Measurements from ENCODE around the gene HTR2C.
"Not testable (repeated sequence)": the region's sequence is repeated elsewhere in the genome, so short reads cannot be mapped to it uniquely, and the experiment has no call there.

Gene HTR2C

DNA sequence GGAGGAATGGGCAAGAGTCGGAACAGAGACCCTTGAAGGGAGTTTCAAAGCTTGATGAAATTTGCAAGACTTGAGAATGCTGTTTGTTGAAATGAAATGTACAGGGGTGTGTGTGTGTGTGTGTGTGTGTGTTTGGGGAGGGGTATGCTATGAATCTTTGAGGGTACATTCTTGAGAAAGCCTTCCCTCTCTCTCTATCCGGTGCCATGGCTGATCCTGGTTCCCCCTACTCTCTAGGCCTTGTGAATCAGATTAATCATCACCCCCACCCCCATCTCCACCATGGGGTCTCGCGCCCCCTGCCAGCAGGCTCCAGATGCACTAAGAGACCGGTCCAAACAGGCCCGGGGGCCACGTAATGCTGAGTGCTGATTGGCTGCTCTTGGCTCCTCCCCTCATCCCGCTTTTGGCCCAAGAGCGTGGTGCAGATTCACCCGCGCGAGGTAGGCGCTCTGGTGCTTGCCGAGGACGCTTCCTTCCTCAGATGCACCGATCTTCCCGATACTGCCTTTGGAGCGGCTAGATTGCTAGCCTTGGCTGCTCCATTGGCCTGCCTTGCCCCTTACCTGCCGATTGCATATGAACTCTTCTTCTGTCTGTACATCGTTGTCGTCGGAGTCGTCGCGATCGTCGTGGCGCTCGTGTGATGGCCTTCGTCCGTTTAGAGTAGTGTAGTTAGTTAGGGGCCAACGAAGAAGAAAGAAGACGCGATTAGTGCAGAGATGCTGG lies at the start of gene HTR2C:
Gene HTR2C (plus strand): TSS at position 441 of the 729 bp plus-strand sequence. CDS start 142,851 bp downstream, outside the sequence.
- ATAC-seq, result no peak
- no peak for DNase-seq
- Mint-ChIP-seq H3K4me1 (no peaks in the 10 kb centered on the region), H3K27me3 (peaks cover 24% of the 10 kb centered on the region), H3K9me3 (no peaks in the 10 kb centered on the region), H3K36me3 (ENCODE audit: low read depth) (no peaks in the 10 kb centered on the region), H3K4me3 (no peak within 1 kb of the TSS), H3K27ac (no peak within 1 kb of the TSS)

DNA sequence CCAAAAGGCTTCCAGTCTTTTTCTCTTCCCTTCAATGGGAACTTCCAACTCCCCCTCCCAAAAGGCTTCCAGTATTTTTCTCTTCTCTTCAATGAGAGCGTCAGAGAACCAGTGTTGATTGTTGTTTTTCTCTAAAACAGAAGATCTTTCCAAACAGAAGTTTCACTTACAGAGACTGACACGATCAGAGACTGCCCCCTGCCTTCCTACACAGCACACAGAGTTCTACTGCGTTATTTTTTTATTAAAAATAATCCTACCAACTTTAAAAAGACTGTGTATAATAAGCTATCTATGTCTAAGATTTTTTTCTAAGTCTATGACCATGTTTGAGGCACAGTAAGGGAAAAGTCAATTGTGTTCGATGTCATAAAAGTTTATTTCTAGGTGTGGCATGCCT lies 3.5 kb upstream of the HTR2C start:
- Mint-ChIP-seq H3K27me3 (peaks cover 24% of the 10 kb centered on the region), H3K9me3 (no peaks in the 10 kb centered on the region), H3K36me3 (ENCODE audit: low read depth) (no peaks in the 10 kb centered on the region), H3K4me1 (no peaks in the 10 kb centered on the region), H3K4me3 (no peak overlapping the region), H3K27ac (no peak overlapping the region)
- DNase-seq (no peak), ATAC-seq (no peak)

GRCh38 chrX:114581528-114582263 lies 2.2 kb upstream of the HTR2C start:
- H3K36me3 Mint-ChIP-seq (ENCODE audit: low read depth), result no peaks in the 10 kb centered on the region
- DNase-seq (no peak), ATAC-seq (no peak)
- H3K4me1 Mint-ChIP-seq, result no peaks in the 10 kb centered on the region
- no peaks in the 10 kb centered on the region for H3K9me3 Mint-ChIP-seq
- no peak overlapping the region for H3K4me3 Mint-ChIP-seq
- no peak overlapping the region for H3K27ac Mint-ChIP-seq
- H3K27me3 Mint-ChIP-seq, result peaks cover 24% of the 10 kb centered on the region

- Mint-ChIP-seq H3K27me3 (peaks cover 24% of the 10 kb centered on the region), H3K9me3 (no peaks in the 10 kb centered on the region), H3K4me3 (no peak overlapping the region), H3K36me3 (ENCODE audit: low read depth) (no peaks in the 10 kb centered on the region), H3K4me1 (no peaks in the 10 kb centered on the region), H3K27ac (no peak overlapping the region)
- ATAC-seq, result no peak
- DNase-seq, result no peak
These were observed 1.6 kb upstream of the HTR2C start for GRCh38 chrX:114582264-114582632.

- Mint-ChIP-seq H3K9me3 (no peaks in the 10 kb centered on the region), H3K27ac (no peak overlapping the region), H3K4me3 (no peak overlapping the region), H3K4me1 (no peaks in the 10 kb centered on the region), H3K27me3 (peaks cover 24% of the 10 kb centered on the region), H3K36me3 (ENCODE audit: low read depth) (no peaks in the 10 kb centered on the region)
- DNase-seq (no peak), ATAC-seq (no peak)
These were observed 1.0 kb upstream of the HTR2C start for GRCh38 chrX:114582698-114583395.

DNA sequence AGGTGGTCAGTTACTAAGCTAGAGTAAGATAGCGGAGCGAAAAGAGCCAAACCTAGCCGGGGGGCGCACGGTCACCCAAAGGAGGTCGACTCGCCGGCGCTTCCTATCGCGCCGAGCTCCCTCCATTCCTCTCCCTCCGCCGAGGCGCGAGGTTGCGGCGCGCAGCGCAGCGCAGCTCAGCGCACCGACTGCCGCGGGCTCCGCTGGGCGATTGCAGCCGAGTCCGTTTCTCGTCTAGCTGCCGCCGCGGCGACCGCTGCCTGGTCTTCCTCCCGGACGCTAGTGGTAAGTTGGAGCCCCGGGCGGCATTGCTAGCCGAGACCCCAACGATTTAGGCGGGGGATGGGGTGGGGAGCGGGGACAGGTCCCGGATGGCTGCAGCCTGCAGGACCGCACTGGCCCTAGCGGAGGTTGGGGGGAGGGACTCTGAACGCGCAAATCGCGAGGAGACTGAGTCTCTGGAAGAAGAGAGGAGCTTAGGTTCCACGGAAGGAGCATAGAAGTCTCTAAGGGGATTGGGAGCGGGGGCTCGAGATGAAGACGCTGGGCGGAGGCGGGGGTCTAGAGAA lies 573 bp downstream of the HTR2C start:
- H3K9me3 Mint-ChIP-seq, result no peaks in the 10 kb centered on the region
- H3K36me3 Mint-ChIP-seq (ENCODE audit: low read depth), result no peaks in the 10 kb centered on the region
- peaks cover 24% of the 10 kb centered on the region for H3K27me3 Mint-ChIP-seq
- DNase-seq, result no peak
- no peak for ATAC-seq
- H3K27ac Mint-ChIP-seq, result no peak overlapping the region
- H3K4me1 Mint-ChIP-seq, result no peaks in the 10 kb centered on the region
- no peak overlapping the region for H3K4me3 Mint-ChIP-seq

DNA sequence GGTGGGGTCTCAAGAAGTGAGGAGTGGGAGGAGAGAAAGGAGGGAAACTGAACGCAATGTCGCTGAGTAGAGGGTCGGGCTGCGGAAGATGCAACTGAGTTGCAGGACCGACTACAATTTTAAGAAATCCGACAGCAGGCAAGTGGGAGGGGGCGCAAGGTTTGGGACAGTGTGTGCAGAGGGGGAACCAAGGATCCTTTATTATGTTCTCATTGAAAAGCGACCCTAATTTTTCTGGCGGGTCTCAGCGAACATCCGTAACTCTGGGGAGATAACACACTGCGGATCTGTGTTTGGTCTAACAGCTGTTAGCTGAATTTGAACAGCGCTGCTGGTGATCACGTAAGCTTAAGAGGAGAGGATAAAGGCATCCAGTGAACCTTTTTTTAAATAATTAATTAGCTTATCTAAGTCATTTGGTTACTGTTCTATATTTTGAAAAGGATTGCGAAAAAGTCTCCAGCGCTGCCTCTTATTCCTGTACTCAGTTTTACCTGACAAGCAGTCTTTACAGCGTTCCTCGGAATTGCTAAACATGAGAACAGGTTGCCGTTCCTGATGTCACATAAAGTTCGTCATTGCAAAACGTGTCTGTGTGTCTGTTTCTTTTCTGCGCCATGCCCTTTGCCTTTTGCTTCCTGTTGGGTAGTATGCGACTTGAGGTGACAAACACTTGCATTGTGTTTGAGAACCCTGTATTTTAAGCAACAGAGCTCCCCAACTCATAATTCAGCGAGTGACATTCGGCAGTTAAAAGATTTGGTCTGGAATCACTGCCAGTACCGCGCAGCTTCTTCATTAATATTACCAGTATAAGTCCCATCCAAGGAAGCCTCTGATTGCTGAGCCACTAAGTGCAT lies 1.3 kb downstream of the HTR2C start:
- Mint-ChIP-seq H3K27me3 (peaks cover 22% of the 10 kb centered on the region), H3K27ac (no peak overlapping the region), H3K36me3 (ENCODE audit: low read depth) (no peaks in the 10 kb centered on the region), H3K4me1 (no peaks in the 10 kb centered on the region), H3K4me3 (no peak overlapping the region), H3K9me3 (no peaks in the 10 kb centered on the region)
- DNase-seq (no peak), ATAC-seq (no peak)

- no peak overlapping the region for H3K4me3 Mint-ChIP-seq
- H3K36me3 Mint-ChIP-seq (ENCODE audit: low read depth), result no peaks in the 10 kb centered on the region
- ATAC-seq, result no peak
- no peaks in the 10 kb centered on the region for H3K9me3 Mint-ChIP-seq
- DNase-seq, result no peak
- H3K27me3 Mint-ChIP-seq, result no peaks in the 10 kb centered on the region
- H3K27ac Mint-ChIP-seq, result no peak overlapping the region
- H3K4me1 Mint-ChIP-seq, result no peaks in the 10 kb centered on the region
These were observed 7.2 kb downstream of the HTR2C start for GRCh38 chrX:114591121-114591520.

- no peak for DNase-seq
- H3K4me1 Mint-ChIP-seq, result no peaks in the 10 kb centered on the region
- no peak for ATAC-seq
- no peak overlapping the region for H3K4me3 Mint-ChIP-seq
- no peaks in the 10 kb centered on the region for H3K9me3 Mint-ChIP-seq
- no peaks in the 10 kb centered on the region for H3K36me3 Mint-ChIP-seq (ENCODE audit: low read depth)
- H3K27me3 Mint-ChIP-seq, result no peaks in the 10 kb centered on the region
- H3K27ac Mint-ChIP-seq, result no peak overlapping the region
These were observed 15.4 kb downstream of the HTR2C start for GRCh38 chrX:114599305-114599704.

GRCh38 chrX:114599911-114600310 lies 16.0 kb downstream of the HTR2C start:
- no peak overlapping the region for H3K4me3 Mint-ChIP-seq
- H3K27ac Mint-ChIP-seq, result no peak overlapping the region
- no peaks in the 10 kb centered on the region for H3K4me1 Mint-ChIP-seq
- H3K36me3 Mint-ChIP-seq (ENCODE audit: low read depth), result no peaks in the 10 kb centered on the region
- H3K9me3 Mint-ChIP-seq, result no peaks in the 10 kb centered on the region
- ATAC-seq (no peak), DNase-seq (no peak)
- no peaks in the 10 kb centered on the region for H3K27me3 Mint-ChIP-seq

DNA sequence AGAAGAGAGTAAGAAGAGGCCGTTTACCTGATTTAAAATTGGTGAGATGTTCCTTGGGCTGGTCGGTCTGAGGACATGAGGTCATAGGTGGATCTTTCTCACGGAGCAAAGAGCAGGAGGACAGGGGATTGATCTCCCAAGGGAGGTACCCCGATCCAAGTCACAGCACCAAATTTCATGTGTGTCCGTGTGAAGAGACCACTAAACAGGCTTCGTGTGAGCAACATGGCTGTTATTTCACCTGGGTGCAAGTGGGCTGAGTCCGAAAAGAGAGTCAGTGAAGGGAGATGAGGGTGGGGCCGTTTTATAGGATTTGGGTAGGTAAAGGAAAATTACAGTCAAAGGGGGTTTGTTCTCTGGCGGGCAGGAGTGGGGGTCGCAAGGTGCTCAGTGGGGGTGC lies 22.7 kb downstream of the HTR2C start:
- not testable (repeated sequence) for ATAC-seq; DNase-seq; H3K4me1 Mint-ChIP-seq; H3K27ac Mint-ChIP-seq; H3K36me3 Mint-ChIP-seq (ENCODE audit: low read depth); H3K27me3 Mint-ChIP-seq; H3K9me3 Mint-ChIP-seq; H3K4me3 Mint-ChIP-seq

- Mint-ChIP-seq H3K4me1 (no peaks in the 10 kb centered on the region), H3K27me3 (no peaks in the 10 kb centered on the region), H3K4me3 (no peak overlapping the region), H3K9me3 (no peaks in the 10 kb centered on the region), H3K36me3 (ENCODE audit: low read depth) (no peaks in the 10 kb centered on the region), H3K27ac (no peak overlapping the region)
- no peak for ATAC-seq
- peak; percentile 3 for DNase-seq
These were observed 27.2 kb downstream of the HTR2C start for GRCh38 chrX:114611018-114611619.

DNA sequence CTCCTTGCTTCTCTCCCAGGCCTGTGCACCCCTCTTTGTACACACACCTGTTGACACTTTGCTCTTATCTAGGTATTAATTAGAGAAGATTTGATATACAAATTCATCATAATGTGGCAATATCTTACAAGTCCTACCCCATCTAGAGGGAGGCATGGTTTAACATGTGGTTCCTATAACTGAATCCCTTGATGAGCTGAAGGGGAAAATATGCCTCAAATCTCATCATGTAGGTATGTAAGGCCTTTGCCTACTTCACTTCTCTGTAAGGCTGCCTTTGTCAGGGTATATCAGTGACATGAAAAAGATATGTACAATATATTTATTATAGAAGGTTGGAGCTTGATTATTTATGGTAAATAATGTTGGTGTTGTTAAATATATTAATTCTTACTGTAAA lies 31.9 kb downstream of the HTR2C start:
- Mint-ChIP-seq H3K27me3 (no peaks in the 10 kb centered on the region), H3K4me3 (no peak overlapping the region), H3K36me3 (ENCODE audit: low read depth) (no peaks in the 10 kb centered on the region), H3K27ac (no peak overlapping the region), H3K9me3 (no peaks in the 10 kb centered on the region), H3K4me1 (no peaks in the 10 kb centered on the region)
- ATAC-seq, result no peak
- DNase-seq, result no peak

GRCh38 chrX:114619874-114620273 lies 36.0 kb downstream of the HTR2C start:
- no peaks in the 10 kb centered on the region for H3K27me3 Mint-ChIP-seq
- H3K4me3 Mint-ChIP-seq, result no peak overlapping the region
- no peak for DNase-seq
- H3K27ac Mint-ChIP-seq, result no peak overlapping the region
- no peaks in the 10 kb centered on the region for H3K36me3 Mint-ChIP-seq (ENCODE audit: low read depth)
- no peak for ATAC-seq
- H3K9me3 Mint-ChIP-seq, result no peaks in the 10 kb centered on the region
- no peaks in the 10 kb centered on the region for H3K4me1 Mint-ChIP-seq
